ENCODE results near the gene MYO9A. TPM values are rescaled to one million over a fixed set of nuclear protein-coding genes. Genes with fewer than 3 reads are reported as not detected.

MYO9A gene
- total and polyA plus RNA-seq, 2 donors (not counting 1 experiment from before 2014, with no cell fraction given) = 6.2 to 66.1 TPM

- Histone ChIP-seq H2AFZ (ENCODE audit: insufficient read depth, low read depth, low read length, poor library complexity, severe bottlenecking) (no peak overlapping the region), H3K4me1 (ENCODE audit: control insufficient read depth in 2 of 2, insufficient read depth in 2 of 2, low read length in 2 of 2) (no peaks in the 10 kb centered on the region), H3K27ac (ENCODE audit: low read length in 2 of 2) (no peak overlapping the region), H3K9me3 (ENCODE audit: control extremely low read depth in 1 of 3, control insufficient read depth in 2 of 3, insufficient read depth in 1 of 3, low read length in 2 of 3) (no peaks in the 10 kb centered on the region), H3K79me2 (ENCODE audit: control insufficient read depth, insufficient read depth, low read length) (no peaks in the 10 kb centered on the region), H3K4me2 (replicated peaks; ENCODE audit: low read depth, low read length, poor library complexity, severe bottlenecking) (no peak overlapping the region), H3K4me3 (ENCODE audit: control extremely low read depth in 1 of 5, extremely low read depth in 1 of 5, insufficient read depth in 1 of 5, low read depth in 2 of 5, low read length in 4 of 5) (no peak overlapping the region), H3K9ac (ENCODE audit: low read length) (no peak overlapping the region), H3K27me3 (replicated peaks in 1 of 4; ENCODE audit: control extremely low read depth in 1 of 4, control insufficient read depth in 3 of 4, insufficient read depth in 4 of 4, low read length in 3 of 4) (no peaks in the 10 kb centered on the region), H3K36me3 (replicated peaks in 1 of 2; ENCODE audit: control extremely low read depth in 1 of 2, control insufficient read depth in 1 of 2, extremely low read depth in 1 of 2, insufficient read depth in 2 of 2, low read length in 1 of 2) (no peaks in the 10 kb centered on the region), H4K20me1 (ENCODE audit: control insufficient read depth, insufficient read depth, low read length, poor library complexity, severe bottlenecking) (no peaks in the 10 kb centered on the region)
- ChIA-PET POLR2A (interaction anchor here (0.6 to 0.7 kb wide), 2 partner anchors 11 to 30 kb away, joined by 3 to 5 read pairs; no protein-coding TSS in a partner anchor), CTCF (interaction anchor here (0.7 kb wide), 1 partner anchor 382 kb away, joined by 3 read pairs; no protein-coding TSS in a partner anchor)
- no peaks in the 10 kb centered on the region for H3K9me3 Mint-ChIP-seq (ENCODE audit: insufficient read depth)
- 86% methylated on average over 1 of the region's 1 CpG for WGBS (ENCODE audit: insufficient coverage)
- TF ChIP-seq CTCF (IDR thresholded peaks at IDR 0.05) (no peak), EZH2 (IDR thresholded peaks at IDR 0.05; ENCODE audit: borderline replicate concordance, insufficient read depth, low read depth, low read length, poor library complexity, severe bottlenecking) (no peak)
- H3K27ac Mint-ChIP-seq = no peak overlapping the region
- H3K4me3 Mint-ChIP-seq = no peak overlapping the region
- no peak for ATAC-seq (ENCODE audit: low read depth)
- no peaks in the 10 kb centered on the region for H3K4me1 Mint-ChIP-seq
- intact Hi-C loops (cut with micrococcal nuclease) = no loop called here
- no peak for DNase-seq
- H3K27me3 Mint-ChIP-seq = peaks cover 4% of the 10 kb centered on the region
Measured at GRCh38 chr15:71773206-71773859, 344.6 kb downstream of the MYO9A start.

Small RNA genes lying within 50 kb of the gene (small RNA-seq; reads per million reads assigned to genes)
- not detected for gene RNA5SP399 (ENCODE audit: insufficient read length, low read depth, low replicate concordance)
- not detected for gene RNU2-65P (ENCODE audit: insufficient read length, low read depth, low replicate concordance)

Other genes with a start within 250 kb of the MYO9A start
- 0.41 and 0.62 TPM in 2 replicates for gene SENP8, start 253 bp upstream of the MYO9A start, total RNA-seq
- 0.07 and 0.69 TPM in 2 replicates for gene SENP8, start 253 bp upstream of the MYO9A start, polyA plus RNA-seq
- gene GRAMD2A, start 79.6 kb upstream of the MYO9A start, total RNA-seq = not detected in 2 replicates
- not detected in 2 replicates for gene GRAMD2A, start 79.6 kb upstream of the MYO9A start, polyA plus RNA-seq
- gene PKM, start 113.0 kb upstream of the MYO9A start, total RNA-seq = 306 and 323 TPM in 2 replicates
- gene PKM, start 113.0 kb upstream of the MYO9A start, polyA plus RNA-seq = 179 and 180 TPM in 2 replicates
- gene PARP6, start 154.4 kb upstream of the MYO9A start, total RNA-seq = 118 and 130 TPM in 2 replicates
- 134 and 138 TPM in 2 replicates for gene PARP6, start 154.4 kb upstream of the MYO9A start, polyA plus RNA-seq
- gene CELF6, start 202.0 kb upstream of the MYO9A start, total RNA-seq = 4.3 and 5.3 TPM in 2 replicates
- gene CELF6, start 202.0 kb upstream of the MYO9A start, polyA plus RNA-seq = 8.5 and 13.0 TPM in 2 replicates

Data from B cell (primary cell).